Measurements from ENCODE around the gene DHX57.

DNA sequence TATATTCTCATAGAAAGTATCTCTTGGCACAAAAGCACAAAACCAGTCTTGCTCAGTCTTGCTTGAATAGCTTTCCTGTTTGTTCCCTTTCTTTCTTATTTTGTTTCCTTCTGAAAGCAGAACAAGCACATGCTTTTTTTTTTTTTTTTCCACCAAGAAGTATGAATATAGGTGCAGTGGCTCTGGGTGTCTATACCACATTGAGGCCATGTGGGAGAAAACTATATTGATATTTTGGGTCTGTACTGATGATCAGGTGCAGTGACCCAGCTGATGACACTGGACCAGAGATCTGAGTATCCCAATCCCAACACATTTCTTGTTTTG is 69.0 kb downstream of the DHX57 start:
- TF ChIP-seq, protein P1, sequence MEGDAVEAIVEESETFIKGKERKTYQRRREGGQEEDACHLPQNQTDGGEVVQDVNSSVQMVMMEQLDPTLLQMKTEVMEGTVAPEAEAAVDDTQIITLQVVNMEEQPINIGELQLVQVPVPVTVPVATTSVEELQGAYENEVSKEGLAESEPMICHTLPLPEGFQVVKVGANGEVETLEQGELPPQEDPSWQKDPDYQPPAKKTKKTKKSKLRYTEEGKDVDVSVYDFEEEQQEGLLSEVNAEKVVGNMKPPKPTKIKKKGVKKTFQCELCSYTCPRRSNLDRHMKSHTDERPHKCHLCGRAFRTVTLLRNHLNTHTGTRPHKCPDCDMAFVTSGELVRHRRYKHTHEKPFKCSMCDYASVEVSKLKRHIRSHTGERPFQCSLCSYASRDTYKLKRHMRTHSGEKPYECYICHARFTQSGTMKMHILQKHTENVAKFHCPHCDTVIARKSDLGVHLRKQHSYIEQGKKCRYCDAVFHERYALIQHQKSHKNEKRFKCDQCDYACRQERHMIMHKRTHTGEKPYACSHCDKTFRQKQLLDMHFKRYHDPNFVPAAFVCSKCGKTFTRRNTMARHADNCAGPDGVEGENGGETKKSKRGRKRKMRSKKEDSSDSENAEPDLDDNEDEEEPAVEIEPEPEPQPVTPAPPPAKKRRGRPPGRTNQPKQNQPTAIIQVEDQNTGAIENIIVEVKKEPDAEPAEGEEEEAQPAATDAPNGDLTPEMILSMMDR (IDR thresholded peaks at IDR 0.05), result no peak
- TF ChIP-seq EZH2phosphoT487 (IDR thresholded peaks at IDR 0.05), result no peak
